GM18861 (cell line): ENCODE measurements around the gene RIMS4.
"Not testable (repeated sequence)": the region's sequence is repeated elsewhere in the genome, so short reads cannot be mapped to it uniquely, and the experiment has no call there.

ENCODE experiments used
- ATAC-seq: cut with Tn5 transposase; IDR thresholded peaks from one replicate; pipeline ENCODE4 v1.9.1; 2021; ENCODE audit not compliant: unreplicated experiment

RIMS4 gene

GRCh38 chr20:44765701-44766347, 44.5 kb downstream of the RIMS4 start:
- no peak for ATAC-seq

GRCh38 chr20:44765091-44765490, 45.3 kb downstream of the RIMS4 start:
- ATAC-seq: no peak

- not testable (repeated sequence) for ATAC-seq
These were observed 46.5 kb downstream of the RIMS4 start for GRCh38 chr20:44763798-44764197.

- ATAC-seq: no peak
These were observed 47.7 kb downstream of the RIMS4 start for GRCh38 chr20:44762466-44763140.

- ATAC-seq: no peak
These were observed 48.9 kb downstream of the RIMS4 start for GRCh38 chr20:44761423-44761822.

GRCh38 chr20:44759595-44759994, 50.8 kb downstream of the RIMS4 start:
- ATAC-seq: no peak

GRCh38 chr20:44758247-44759101, 51.9 kb downstream of the RIMS4 start:
- no peak for ATAC-seq

GRCh38 chr20:44756956-44757355, 53.4 kb downstream of the RIMS4 start:
- ATAC-seq: no peak

GRCh38 chr20:44756011-44756688, 54.2 kb downstream of the RIMS4 start:
- ATAC-seq: no peak

- ATAC-seq: no peak
These were observed 55.8 kb downstream of the RIMS4 start for GRCh38 chr20:44754554-44754953.

- no peak for ATAC-seq
These were observed 58.0 kb downstream of the RIMS4 start for GRCh38 chr20:44752099-44752931.

- no peak for ATAC-seq
These were observed 60.1 kb downstream of the RIMS4 start for GRCh38 chr20:44750081-44750805.

- no peak for ATAC-seq
These were observed 62.4 kb downstream of the RIMS4 start for GRCh38 chr20:44748005-44748370.

GRCh38 chr20:44747166-44748004, 63.0 kb downstream of the RIMS4 start:
- ATAC-seq: no peak

GRCh38 chr20:44746367-44747165, 63.8 kb downstream of the RIMS4 start:
- no peak for ATAC-seq

GRCh38 chr20:44745598-44746366, 64.6 kb downstream of the RIMS4 start, which contains the start of gene KCNK15:
Gene KCNK15 (plus strand): TSS chr20:44745865. CDS start chr20:44745911, 46 bp downstream.
- no peak for ATAC-seq

- no peak for ATAC-seq
These were observed 65.2 kb downstream of the RIMS4 start for GRCh38 chr20:44745122-44745597.
